HG03159 (cell line): Measurements from ENCODE around the gene NSL1.
"Not testable (repeated sequence)": the region's sequence is repeated elsewhere in the genome, so short reads cannot be mapped to it uniquely, and the experiment has no call there.

Experiments used
- ATAC-seq: cut with Tn5 transposase; IDR thresholded peaks from one replicate; pipeline ENCODE4 v1.9.1; 2021; ENCODE audit warnings: mild to moderate bottlenecking, moderate library complexity; ENCODE audit not compliant: unreplicated experiment

The NSL1 gene

GRCh38 chr1:212711974-212712373 lies 79.6 kb downstream of the NSL1 start:
- not testable (repeated sequence) for ATAC-seq

DNA sequence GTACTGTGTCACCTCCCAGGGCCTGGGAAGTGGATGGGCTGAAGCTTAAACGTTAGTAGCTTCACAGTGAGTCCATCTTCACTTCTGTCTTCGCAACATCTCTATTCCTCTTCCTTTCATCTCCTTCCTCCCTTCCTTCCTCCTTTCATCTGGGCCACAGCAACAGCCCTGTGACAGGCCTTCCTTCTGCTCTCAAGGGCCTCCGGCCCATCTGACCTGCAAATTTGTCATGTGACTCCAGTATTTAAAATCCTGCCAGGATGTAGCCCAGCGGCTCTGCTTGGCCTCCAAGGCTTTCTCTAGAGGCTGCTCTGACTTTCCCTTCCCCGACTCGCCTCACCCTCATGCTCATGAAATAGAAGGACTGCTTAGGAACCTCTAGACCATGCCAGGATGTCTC lies 81.0 kb downstream of the NSL1 start:
- no peak for ATAC-seq

DNA sequence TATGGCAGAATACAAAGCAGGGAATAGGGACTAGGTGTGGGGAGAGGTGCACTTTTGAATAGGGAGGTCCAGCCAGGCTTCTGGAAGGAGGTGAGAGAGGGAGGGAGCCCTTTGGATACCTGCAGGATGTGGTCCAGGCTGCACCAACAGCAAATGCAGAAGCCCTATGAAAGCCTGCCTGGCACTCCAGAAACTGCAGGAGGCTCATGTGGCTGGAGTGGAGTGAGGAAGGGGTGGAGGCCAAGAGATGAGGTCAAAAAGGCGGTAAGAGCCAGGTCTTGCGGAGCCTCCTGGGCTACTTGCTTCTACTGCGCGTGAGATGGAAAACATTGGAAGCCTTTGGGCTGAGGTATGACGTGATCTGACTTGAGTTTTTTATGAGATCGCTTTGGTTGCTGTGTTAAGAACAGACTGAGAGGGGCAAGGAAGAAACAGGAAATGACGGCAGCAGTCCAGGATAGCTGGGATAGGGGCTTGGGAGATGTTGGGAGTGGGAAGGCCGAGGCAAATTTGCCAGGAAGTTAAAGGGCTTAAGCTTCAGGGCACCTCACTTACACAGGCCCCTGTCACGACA lies 87.5 kb downstream of the NSL1 start:
- no peak for ATAC-seq

DNA sequence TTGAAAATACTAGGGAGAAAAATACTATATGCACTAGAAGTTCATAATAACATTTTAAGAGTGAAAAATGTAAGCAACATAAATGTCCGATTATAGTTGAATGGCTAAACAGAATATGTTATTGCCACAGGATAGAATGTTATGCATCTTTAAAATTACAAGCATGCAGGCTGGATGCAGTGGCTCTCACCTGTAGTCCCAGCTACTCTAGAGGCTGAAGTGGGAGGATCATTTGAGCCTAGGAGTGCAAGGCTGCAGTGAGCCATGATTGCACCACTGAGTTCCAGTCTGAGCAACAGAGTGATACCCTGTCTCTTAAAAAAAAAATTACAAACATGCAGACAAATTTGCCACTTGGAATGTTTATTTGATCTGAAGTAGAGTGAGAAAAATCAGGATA lies 88.9 kb downstream of the NSL1 start:
- ATAC-seq, result no peak

DNA sequence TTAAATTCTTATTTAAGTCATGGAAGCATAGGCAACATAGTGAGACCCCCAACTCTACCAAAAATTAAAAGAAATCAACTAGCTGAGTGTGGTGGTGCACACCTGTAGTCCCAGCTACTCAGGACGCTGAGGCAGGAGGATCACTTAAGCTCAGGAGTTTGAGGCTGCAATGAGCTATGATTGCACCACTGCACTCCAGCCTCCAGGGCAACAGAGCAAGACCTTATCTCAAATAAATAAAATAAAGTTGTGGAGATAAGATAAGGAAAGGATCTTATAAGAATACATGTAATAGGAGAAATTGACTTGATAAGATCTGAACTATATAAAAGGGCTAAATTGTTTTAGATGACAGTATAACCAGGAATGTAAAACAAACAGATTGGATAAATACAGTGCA lies 89.7 kb downstream of the NSL1 start:
- ATAC-seq, result no peak

DNA sequence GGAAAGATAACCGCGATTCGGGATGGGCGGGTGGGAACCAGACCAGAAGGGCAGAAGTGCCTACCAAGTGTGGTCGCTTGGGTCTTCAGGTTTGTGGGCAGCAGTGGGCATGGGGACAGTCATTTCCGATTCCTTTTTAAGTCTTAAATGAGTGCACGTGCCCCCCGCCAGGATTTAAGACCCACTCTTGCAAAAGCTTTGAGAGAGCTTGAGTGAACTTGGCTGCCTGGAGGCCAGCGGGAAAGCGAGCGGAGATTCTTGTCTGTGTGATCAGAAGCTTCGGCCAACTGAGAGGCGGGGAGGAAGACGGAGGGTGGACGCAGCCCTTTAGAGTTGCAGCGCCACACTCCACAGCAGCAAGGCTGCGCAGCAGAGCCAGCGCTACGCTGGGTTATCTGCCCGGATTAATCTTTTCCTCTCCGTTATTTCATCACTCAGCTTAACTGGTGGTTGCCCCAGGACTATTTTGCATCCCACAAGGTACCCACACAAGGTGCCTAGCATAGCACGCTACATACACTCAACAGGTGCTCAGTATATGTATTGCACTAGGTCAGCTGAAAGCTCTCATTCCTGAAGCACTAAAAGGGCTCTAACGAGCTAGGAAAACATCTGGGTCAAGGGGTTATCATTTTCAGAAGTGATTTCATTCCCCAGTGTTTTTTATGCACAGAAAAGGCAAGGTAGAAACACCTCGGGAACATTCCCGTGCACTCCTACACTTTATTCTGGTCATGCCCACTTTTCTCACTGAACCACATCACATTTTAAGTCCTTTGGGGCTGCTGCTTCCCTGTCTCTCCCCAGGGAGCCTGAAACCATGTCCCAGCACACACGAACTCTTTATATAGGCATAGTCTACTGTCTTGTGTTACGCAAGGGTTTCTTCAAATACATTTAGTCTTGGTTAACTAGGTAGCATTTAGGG lies 90.4 kb downstream of the NSL1 start:
- ATAC-seq, result no peak

- ATAC-seq, result no peak
These were observed 91.2 kb downstream of the NSL1 start for GRCh38 chr1:212700223-212700891.

DNA sequence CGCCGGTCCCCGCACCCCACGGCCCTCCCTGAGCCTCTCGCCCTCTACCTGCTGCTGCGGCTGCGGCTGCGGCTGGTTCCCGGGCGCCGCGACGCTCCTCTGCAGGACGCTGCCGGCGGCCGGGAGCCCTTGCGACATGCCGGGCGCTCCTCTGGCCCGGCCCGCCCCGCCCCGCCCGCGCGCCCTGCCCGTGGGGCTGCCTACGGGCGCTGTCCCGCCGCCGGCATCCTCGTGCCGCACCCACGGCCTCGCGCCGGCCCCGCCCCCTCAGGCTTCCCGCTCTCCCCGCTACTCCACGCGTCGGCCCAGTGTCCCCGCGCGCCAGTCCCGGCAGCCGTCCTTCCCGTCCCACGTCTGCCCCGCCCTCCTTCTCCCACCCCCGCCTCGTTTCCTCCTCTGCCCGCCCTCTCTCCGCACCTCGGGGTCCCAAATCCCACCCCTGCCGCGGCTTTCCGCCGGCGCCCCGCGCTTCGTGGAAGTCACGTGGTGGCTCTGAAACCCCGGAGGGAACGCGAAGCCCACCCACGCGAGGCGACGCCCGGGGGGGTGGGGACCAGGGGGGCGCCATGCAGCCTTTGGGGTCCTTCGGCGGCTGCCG lies 91.9 kb downstream of the NSL1 start, which contains the start of gene BATF3:
Gene BATF3 (minus strand): TSS at position 216 of the 598 bp plus-strand sequence. CDS start 78 bp downstream, at position 138.
- peak; percentile 34 for ATAC-seq

DNA sequence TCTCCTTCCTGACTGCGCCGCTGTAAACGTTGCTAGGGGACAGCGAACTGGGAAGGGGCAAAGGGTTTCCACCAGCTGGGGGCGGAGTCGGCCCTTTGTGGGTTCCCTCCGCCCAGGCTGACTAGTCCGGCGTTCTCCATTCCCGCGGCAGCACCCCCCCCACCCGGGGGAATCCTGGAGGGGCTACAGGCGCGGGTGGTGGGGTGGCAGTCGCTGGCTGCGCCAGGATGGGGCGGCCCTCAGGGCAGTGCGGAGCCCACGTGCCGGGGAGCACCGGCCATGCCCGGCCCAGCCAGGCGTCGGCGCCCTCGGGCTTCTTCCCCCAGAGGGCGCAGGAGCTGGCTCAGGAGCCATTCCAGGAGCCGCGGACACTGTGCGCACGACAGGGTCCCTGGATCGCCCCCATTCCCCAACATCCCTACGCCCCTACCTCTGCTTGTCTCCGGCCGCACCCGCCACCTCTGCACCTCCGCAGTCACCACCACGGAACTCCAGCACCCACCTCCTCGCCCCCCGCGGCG lies 92.4 kb downstream of the NSL1 start:
- ATAC-seq, result peak; percentile 66

DNA sequence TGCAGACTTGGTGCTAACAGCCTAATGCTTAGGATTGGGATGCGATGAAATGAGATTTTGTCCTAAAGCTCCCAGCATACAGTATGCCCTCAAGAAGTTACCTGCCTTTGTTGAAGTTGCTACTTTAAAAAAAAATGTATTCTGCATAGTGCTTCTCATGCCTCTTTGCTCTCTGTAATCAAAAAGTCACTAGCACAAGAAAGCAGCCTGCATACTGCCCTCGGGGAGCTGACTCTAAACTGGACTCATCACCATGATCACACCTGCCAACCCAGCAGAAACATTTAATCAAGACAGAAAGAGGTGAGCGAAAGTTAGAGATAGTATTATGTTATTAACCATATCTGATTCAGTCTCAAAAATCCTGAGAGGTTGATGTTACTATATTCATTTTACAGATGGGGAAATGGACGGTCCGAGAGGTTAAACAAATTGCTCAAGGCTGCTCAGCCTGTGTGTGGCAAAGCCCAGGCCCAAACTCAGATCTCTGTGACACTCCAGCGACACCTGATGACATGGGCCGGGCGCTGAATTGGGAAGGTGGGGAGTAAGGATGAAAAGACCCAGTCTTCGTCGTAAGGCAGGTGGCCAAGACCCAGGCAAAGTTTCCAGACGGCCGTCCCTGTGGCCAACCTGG lies 93.0 kb downstream of the NSL1 start:
- no peak for ATAC-seq

DNA sequence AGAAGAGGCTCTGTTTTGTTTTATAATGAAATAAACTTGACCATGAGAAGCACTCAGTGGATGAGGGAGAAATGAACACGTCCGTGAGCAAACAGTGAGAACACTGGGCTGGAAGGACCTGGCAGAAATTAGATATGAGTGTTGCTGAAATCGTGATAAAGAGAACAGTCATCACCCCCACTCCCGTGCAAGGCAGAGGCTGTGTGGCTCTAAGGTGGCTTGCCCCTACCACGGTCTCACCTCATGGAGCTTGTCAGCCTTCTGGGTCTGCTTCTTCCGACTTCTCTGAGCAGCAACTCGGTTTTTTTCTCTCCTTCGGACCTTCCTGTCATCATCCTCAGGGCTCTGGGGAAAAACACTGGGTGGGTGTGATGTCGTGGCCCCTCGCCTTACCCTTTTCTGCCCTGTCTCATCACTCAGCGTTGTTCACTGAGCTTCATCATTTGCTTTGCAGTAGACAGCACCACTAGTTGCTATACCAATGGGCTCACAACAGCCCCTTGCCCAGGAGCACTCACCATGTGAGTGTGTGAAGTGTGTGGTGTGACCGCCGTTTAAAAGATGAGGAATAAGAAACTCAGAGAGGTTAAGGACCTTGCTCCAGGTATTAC lies 94.8 kb downstream of the NSL1 start:
- no peak for ATAC-seq

DNA sequence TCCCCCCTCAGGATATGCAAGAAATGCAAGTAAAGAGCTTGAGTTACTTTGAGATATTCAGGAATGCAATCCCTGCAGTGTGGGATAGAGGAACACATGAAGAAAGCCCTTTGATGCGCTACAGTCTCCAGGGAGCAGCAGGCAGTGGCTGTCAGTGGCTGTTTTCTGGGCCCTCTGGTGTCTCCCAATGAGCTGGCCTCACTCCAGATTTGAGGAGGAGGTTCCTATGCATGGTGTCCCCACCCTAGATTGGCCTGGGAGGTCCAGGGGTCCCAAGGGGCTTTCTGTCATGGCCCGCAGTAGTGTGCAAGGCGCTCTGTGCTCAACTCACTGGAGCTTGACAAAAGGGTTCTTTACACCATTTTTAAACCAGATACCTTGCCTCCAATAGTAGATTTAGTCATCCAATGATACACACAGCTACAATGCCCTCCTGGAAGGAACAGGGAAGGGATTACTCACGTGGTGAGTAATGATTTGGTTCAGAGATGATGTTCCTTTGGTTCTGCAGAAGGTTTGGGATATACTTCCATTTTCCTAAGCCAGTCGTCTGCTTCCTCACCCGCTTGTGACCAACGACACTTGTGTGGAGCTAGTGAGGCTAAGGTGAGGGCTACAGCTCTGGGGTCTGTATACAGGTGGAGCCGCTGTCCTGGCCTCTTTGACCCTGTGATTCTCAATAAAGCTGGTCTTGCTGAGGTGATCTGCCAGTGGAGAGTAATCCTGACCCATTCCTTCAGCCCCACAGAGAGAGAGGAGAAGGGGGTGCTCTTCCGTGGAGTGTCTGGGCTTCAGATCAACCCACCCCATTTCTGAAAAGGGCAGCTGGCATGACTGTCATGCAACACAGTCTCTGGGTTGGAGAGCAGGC lies 98.6 kb downstream of the NSL1 start:
- ATAC-seq, result no peak

GRCh38 chr1:212691561-212692071 lies 100.0 kb downstream of the NSL1 start:
- no peak for ATAC-seq

DNA sequence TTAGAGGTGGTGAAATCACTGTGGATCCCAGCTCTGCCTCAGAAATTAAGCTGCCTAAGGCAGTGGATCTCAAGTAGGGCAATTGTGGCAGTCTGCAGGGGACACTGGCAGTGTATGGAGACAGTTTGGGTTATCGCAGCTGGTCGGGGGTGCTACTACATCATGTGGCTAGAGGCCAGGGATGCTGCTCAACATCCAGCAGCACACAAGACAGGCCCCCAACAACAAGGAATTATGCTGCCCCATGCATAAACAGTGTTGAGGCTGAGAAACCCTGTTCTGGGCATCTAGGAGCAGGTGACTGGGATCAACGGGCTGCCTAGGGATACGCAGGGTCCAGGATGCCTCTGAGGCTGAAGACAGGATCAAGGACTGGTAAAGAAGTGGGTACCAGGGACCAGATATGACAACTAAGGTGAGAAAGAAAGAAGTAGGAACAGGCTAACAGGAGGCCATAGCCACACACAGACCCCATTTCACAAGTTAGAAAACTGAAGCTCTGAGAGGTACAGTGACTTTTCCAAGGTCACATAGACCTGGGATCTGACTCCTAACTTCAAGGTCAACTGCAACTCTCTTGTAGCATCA lies 100.7 kb downstream of the NSL1 start:
- no peak for ATAC-seq

GRCh38 chr1:212689758-212690529 lies 101.6 kb downstream of the NSL1 start:
- no peak for ATAC-seq

DNA sequence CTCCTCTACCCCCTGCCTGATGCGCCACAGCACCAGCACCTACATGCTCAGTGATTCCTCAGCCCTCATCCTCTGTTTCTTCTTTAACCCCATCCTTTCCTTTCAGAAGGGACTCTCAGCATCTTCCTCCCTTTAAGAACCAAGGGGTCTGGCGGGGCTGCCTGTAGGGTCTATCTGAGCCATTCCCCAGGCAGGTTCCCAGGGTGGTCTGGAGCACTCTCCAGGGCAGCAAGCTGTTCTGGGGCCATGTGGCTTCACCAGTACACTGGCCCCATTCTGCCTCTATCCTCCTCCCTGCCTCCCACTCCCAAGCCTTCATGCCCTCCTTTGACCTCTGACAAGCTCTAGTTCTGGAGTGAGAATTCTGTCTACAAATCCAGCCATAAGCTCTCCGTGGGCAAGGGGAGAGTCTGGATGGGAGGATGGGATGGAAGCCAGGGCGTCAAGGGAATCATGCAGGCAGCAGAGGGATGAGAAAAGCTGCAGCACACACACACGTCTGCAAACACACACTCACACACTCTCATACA lies 102.3 kb downstream of the NSL1 start:
- no peak for ATAC-seq

DNA sequence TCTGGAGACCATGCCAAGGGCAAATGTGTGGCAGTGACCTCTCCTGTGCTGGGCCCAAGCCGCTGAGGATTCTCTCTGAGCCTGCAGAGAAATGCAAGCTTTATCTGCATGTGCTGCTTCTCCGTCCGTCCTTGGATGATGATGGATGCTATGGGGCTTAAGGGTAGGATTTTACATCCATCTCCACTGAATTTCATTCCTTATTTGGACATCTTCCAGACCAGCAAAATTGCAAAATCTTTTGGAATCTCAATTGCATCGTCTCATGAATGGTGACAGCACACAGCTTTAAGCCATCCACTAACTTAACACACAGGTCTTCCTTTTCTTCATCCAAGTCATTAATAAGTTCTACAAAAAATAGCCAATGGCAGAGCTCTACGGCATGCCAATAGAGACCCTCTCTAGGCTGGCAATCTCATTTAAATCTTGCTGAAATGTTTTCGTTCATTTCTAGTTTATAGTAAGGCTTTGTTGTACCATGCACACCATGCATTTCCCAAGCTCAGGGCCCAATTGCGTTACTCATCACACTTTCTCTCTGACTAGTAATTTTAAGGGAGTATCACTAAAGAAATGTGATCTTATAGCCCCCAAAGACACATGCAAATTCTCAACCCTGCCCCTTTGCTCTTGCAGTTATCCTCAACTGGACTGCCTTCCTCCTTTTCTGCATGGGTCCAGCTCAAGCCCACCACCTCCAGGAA lies 103.1 kb downstream of the NSL1 start:
- ATAC-seq, result no peak
